ENCODE measurements around the gene AAK1. TPM values are rescaled to one million over a fixed set of nuclear protein-coding genes. Genes with fewer than 3 reads are reported as not detected.
A peak's percentile ranks its signal among the peaks of the same experiment; 100 is the strongest.

The AAK1 gene
- total RNA-seq, 2 experiments from 2014 or later = 119 to 121 TPM

- Mint-ChIP-seq H3K4me1 (peaks cover 78% of the 10 kb centered on the region), H3K36me3 (ENCODE audit: low read depth) (peaks cover 31% of the 10 kb centered on the region), H3K9me3 (no peaks in the 10 kb centered on the region), H3K27ac (no peak overlapping the region), H3K4me3 (no peak overlapping the region), H3K27me3 (no peaks in the 10 kb centered on the region)
- ChIA-PET CTCF (interaction anchor here (0.8 to 2.7 kb wide), 5 partner anchors 11 to 21 kb away, joined by 3 to 10 read pairs (median 3); no protein-coding TSS in a partner anchor), POLR2A (no interaction called here)
- no peak for DNase-seq
These were observed 57.5 kb downstream of the AAK1 start for GRCh38 chr2:69585855-69586555.

DNA sequence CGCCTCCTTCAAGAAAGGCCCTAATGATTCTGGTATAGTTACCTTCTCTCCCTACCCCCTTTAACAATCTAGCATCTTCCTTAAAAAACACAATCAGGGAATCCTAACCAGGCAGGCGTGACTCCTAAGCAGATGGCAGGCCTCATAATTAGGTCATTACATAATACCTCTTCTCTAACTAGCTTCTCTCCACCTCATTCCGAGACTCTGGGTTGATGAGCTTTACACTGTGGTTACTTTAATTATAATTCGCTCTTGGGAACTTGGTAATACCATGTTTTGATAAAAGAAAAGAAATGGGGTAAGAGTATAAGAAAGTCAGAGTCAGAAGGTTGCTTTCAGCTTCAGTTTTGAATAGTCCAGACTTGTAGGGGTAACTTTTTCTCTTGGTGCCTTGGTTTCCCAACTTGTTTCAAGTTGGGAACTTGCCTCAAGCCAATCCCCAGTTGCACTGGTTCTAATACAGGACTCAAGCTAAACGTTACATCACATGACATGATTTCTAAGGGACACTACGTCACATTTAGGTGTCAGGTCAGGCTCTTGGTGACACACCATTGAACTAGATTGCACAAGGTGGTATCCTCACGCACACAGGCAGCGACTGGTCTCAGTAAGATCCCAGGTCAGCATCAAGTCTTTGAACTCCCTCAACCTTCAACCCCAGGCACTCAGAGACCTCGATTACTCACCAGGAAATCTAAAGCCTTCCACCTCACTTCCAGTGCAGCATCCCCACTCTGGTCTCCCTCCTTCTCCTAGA lies 59.2 kb downstream of the AAK1 start:
- Mint-ChIP-seq H3K4me3 (no peak overlapping the region), H3K27ac (no peak overlapping the region), H3K27me3 (no peaks in the 10 kb centered on the region), H3K9me3 (no peaks in the 10 kb centered on the region), H3K36me3 (ENCODE audit: low read depth) (peaks cover 39% of the 10 kb centered on the region), H3K4me1 (peaks cover 76% of the 10 kb centered on the region)
- CTCF ChIA-PET = interaction anchor here (0.6 to 2.7 kb wide), 8 partner anchors 11 to 135 kb away, joined by 3 to 10 read pairs (median 3); no protein-coding TSS in a partner anchor
- POLR2A ChIA-PET = interaction anchor here (0.6 kb wide), 1 partner anchor 36 kb away, joined by 3 read pairs; no protein-coding TSS in a partner anchor
- no peak for DNase-seq

DNA sequence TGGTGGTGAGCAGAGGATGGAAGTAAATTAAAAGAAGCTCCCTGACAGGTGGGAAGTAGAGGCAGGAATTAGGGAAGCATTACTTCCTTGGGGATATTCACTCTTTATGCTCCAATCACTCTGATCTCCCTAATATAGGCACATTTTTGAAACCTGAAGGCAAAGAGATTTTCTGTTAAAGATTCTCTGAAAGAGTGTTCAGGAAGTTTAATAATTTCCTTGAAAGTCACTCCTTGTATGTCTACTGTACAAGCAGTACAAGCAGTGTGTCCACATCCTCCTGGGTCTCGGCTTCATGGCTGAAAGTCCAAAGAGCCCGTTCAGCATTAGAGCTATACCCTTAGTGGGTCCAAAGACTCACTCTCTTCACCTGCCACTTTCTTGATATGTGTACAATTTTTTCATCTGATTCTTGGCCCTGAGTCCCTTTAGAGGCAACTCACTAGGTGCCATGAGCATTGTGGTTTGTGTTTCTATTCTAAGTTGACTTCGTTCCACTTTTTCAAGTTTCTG lies 60.2 kb downstream of the AAK1 start:
- DNase-seq = no peak
- H3K27me3 Mint-ChIP-seq = no peaks in the 10 kb centered on the region

DNA sequence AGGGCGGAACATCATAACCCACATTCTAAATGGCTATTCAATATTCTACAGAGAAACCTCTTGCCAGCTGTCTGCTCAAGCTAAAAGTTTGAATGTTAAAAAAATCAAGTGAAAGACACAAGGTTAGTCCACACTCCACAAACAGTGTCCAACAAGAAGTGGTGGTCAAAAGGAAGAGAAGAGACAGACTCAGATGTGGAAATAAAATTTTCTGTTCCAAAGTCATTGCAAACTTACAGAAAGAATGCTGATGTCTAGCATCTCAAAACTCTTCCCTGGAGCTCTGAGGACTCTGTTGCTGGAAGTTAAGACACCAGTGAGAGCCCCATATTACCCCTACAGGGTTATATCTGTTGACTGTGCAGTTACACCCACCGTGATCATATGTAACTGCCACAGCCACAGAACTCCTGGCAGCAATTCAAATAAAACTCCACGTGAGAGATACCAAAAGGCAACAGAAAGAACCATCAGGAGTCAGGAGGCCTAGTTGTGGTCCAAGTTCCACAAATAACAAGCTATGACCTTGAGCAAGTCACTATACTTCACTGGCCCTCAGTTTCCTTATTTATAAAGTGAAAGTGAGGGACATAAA lies 60.9 kb downstream of the AAK1 start:
- peak overlapping the region; percentile 49 for H3K4me3 Mint-ChIP-seq
- peak overlapping the region; percentile 77 for H3K27ac Mint-ChIP-seq
- DNase-seq = no peak
- POLR2A ChIA-PET = interaction anchor here (1.2 kb wide), 1 partner anchor 21 kb away, joined by 3 read pairs; no protein-coding TSS in a partner anchor
- peaks cover 71% of the 10 kb centered on the region for H3K4me1 Mint-ChIP-seq
- peaks cover 37% of the 10 kb centered on the region for H3K36me3 Mint-ChIP-seq (ENCODE audit: low read depth)
- CTCF ChIA-PET = interaction anchor here (0.5 to 4.2 kb wide), 10 partner anchors 13 to 175 kb away, joined by 3 to 20 read pairs (median 4); no protein-coding TSS in a partner anchor
- H3K9me3 Mint-ChIP-seq = no peaks in the 10 kb centered on the region
- H3K27me3 Mint-ChIP-seq = no peaks in the 10 kb centered on the region

More for the DNA sequence above, 60.2 kb downstream of the AAK1 start:
- POLR2A ChIA-PET = interaction anchor here (1.2 kb wide), 1 partner anchor 20 kb away, joined by 3 read pairs; no protein-coding TSS in a partner anchor
- CTCF ChIA-PET = interaction anchor here (0.6 to 4.2 kb wide), 11 partner anchors 10 to 136 kb away, joined by 3 to 20 read pairs (median 3); no protein-coding TSS in a partner anchor
- Mint-ChIP-seq H3K4me3 (no peak overlapping the region), H3K27ac (no peak overlapping the region), H3K36me3 (ENCODE audit: low read depth) (peaks cover 36% of the 10 kb centered on the region), H3K9me3 (no peaks in the 10 kb centered on the region), H3K4me1 (peaks cover 72% of the 10 kb centered on the region)

DNA sequence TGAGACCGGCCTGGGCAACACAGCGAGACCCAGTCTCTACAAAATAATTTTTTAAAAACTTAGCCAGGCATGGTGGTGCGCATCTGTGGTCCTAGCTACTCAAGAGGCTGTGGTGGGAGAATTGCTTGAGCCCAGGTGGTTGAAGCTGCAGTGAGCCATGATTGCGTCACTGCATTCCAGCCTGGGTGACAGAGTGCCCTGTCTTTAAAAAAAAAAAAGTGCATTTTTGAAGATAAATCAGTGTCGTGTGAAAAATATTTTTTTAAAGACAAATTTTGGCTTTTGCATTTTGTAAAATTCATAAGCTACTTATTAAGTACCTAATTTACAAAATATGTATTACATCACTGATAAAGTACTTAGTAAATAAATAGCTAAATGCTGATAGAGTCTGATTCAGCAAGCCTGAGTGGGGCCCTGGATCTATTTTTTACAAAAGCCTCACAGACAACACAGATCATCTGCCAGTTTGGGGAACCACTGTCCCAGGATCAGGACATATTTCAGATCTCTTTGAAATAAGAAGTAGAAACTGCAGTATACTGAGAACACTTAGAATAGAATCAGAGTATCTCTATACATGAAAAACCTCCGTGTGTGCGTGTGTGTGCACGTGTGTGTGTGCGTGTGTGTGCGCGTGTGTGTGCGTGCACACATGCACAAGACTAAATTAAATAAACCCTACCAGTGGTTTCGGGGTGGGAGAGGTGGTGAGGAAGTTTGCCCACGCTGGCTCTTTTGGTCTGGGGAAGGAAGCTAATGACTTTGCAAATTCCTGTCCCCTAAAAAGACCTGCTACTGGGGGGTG lies 61.6 kb downstream of the AAK1 start:
- H3K4me3 Mint-ChIP-seq = peak overlapping the region; percentile 49
- DNase-seq = no peak
- H3K9me3 Mint-ChIP-seq = no peaks in the 10 kb centered on the region
- POLR2A ChIA-PET = interaction anchor here (0.7 to 1.2 kb wide), 2 partner anchors 9 to 21 kb away, joined by 3 to 9 read pairs; no protein-coding TSS in a partner anchor
- H3K27ac Mint-ChIP-seq = peak overlapping the region; percentile 77
- H3K27me3 Mint-ChIP-seq = no peaks in the 10 kb centered on the region
- CTCF ChIA-PET = interaction anchor here (0.5 to 4.2 kb wide), 10 partner anchors 12 to 1402 kb away, joined by 3 to 20 read pairs (median 4); no protein-coding TSS in a partner anchor
- peaks cover 75% of the 10 kb centered on the region for H3K4me1 Mint-ChIP-seq
- H3K36me3 Mint-ChIP-seq (ENCODE audit: low read depth) = peaks cover 37% of the 10 kb centered on the region

- peaks cover 29% of the 10 kb centered on the region for H3K36me3 Mint-ChIP-seq (ENCODE audit: low read depth)
- no peak overlapping the region for H3K27ac Mint-ChIP-seq
- no peak overlapping the region for H3K4me3 Mint-ChIP-seq
- H3K4me1 Mint-ChIP-seq = peaks cover 66% of the 10 kb centered on the region
- no peaks in the 10 kb centered on the region for H3K27me3 Mint-ChIP-seq
- no peaks in the 10 kb centered on the region for H3K9me3 Mint-ChIP-seq
- ChIA-PET POLR2A (no interaction called here), CTCF (interaction anchor here (1.3 to 4.2 kb wide), 3 partner anchors 10 to 23 kb away, joined by 4 to 20 read pairs (median 4); no protein-coding TSS in a partner anchor)
- no peak for DNase-seq
These were observed 63.1 kb downstream of the AAK1 start for GRCh38 chr2:69580486-69580885.

- Mint-ChIP-seq H3K36me3 (ENCODE audit: low read depth) (peaks cover 26% of the 10 kb centered on the region), H3K27me3 (no peaks in the 10 kb centered on the region), H3K4me3 (no peak overlapping the region), H3K9me3 (no peaks in the 10 kb centered on the region), H3K4me1 (peaks cover 61% of the 10 kb centered on the region), H3K27ac (no peak overlapping the region)
- POLR2A ChIA-PET = no interaction called here
- CTCF ChIA-PET = interaction anchor here (0.5 to 4.2 kb wide), 5 partner anchors 9 to 199 kb away, joined by 3 to 20 read pairs (median 3); no protein-coding TSS in a partner anchor
- no peak for DNase-seq
These were observed 64.0 kb downstream of the AAK1 start for GRCh38 chr2:69579536-69579935.

GRCh38 chr2:69578198-69578540 lies 65.4 kb downstream of the AAK1 start:
- ChIA-PET CTCF (interaction anchor here (0.6 kb wide), 1 partner anchor 29 kb away, joined by 3 read pairs; no protein-coding TSS in a partner anchor), POLR2A (interaction anchor here (0.6 kb wide), 1 partner anchor 19 kb away, joined by 4 read pairs; no protein-coding TSS in a partner anchor)
- H3K4me1 Mint-ChIP-seq = peaks cover 52% of the 10 kb centered on the region
- peaks cover 20% of the 10 kb centered on the region for H3K36me3 Mint-ChIP-seq (ENCODE audit: low read depth)
- H3K9me3 Mint-ChIP-seq = no peaks in the 10 kb centered on the region
- H3K27ac Mint-ChIP-seq = no peak overlapping the region
- H3K4me3 Mint-ChIP-seq = no peak overlapping the region
- DNase-seq = no peak
- H3K27me3 Mint-ChIP-seq = no peaks in the 10 kb centered on the region

- POLR2A ChIA-PET = interaction anchor here (0.6 kb wide), 1 partner anchor 20 kb away, joined by 4 read pairs; no protein-coding TSS in a partner anchor
These were observed 65.9 kb downstream of the AAK1 start for GRCh38 chr2:69577467-69578197.

GRCh38 chr2:69576880-69577279 lies 66.7 kb downstream of the AAK1 start:
- H3K4me1 Mint-ChIP-seq = peaks cover 48% of the 10 kb centered on the region
- ChIA-PET POLR2A (no interaction called here), CTCF (interaction anchor here (1.8 kb wide), 1 partner anchor 11 kb away, joined by 6 read pairs; no protein-coding TSS in a partner anchor)
- no peak overlapping the region for H3K4me3 Mint-ChIP-seq
- no peak overlapping the region for H3K27ac Mint-ChIP-seq
- peaks cover 20% of the 10 kb centered on the region for H3K36me3 Mint-ChIP-seq (ENCODE audit: low read depth)
- H3K27me3 Mint-ChIP-seq = no peaks in the 10 kb centered on the region
- no peaks in the 10 kb centered on the region for H3K9me3 Mint-ChIP-seq
- DNase-seq = no peak

More at GRCh38 chr2:69577467-69578197, 65.9 kb downstream of the AAK1 start:
- no peak overlapping the region for H3K4me3 Mint-ChIP-seq
- DNase-seq = no peak
- peaks cover 22% of the 10 kb centered on the region for H3K36me3 Mint-ChIP-seq (ENCODE audit: low read depth)
- no peak overlapping the region for H3K27ac Mint-ChIP-seq
- H3K4me1 Mint-ChIP-seq = peaks cover 51% of the 10 kb centered on the region
- H3K27me3 Mint-ChIP-seq = no peaks in the 10 kb centered on the region
- H3K9me3 Mint-ChIP-seq = no peaks in the 10 kb centered on the region
- CTCF ChIA-PET = interaction anchor here (1.8 kb wide), 1 partner anchor 12 kb away, joined by 6 read pairs; no protein-coding TSS in a partner anchor

DNA sequence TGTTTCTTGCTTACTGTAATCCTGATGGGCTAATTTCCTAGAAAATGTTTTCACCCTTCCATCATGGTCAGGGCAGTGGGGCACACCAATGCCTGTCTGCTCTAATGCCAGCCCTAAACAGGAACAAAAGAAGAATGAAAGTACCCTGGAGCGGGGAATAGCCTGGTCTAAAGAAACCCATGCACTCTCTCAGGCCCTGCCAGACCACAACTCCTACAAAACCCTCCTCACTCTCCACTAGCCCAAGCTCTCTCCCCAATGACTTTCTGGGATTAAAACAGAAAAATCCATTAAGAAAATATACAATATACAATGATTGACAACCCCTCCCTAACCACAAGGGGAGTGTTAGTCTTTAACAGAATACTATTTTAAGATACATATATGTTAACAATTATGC lies 67.6 kb downstream of the AAK1 start:
- H3K4me3 Mint-ChIP-seq = no peak overlapping the region
- POLR2A ChIA-PET = no interaction called here
- CTCF ChIA-PET = interaction anchor here (1.8 kb wide), 1 partner anchor 10 kb away, joined by 6 read pairs; no protein-coding TSS in a partner anchor
- no peaks in the 10 kb centered on the region for H3K27me3 Mint-ChIP-seq
- H3K9me3 Mint-ChIP-seq = no peaks in the 10 kb centered on the region
- H3K27ac Mint-ChIP-seq = peak overlapping the region; percentile 51
- H3K4me1 Mint-ChIP-seq = peaks cover 53% of the 10 kb centered on the region
- H3K36me3 Mint-ChIP-seq (ENCODE audit: low read depth) = peaks cover 23% of the 10 kb centered on the region
- no peak for DNase-seq

Data from activated CD4-positive, alpha-beta T cell treated with anti-CD3 and anti-CD28 coated beads, Interleukin-2, amount 10 ng/mL, durations not matched to agents 7 days and 5 days (primary cell).